Tibial nerve (tissue), 4 donors: ENCODE measurements around the gene CYB561D2.

ENCODE experiments used
- EP300 ChIP-seq, 2 donors: sonication (generic); formaldehyde crosslinking; IDR thresholded peaks; one replicate each; pipeline ENCODE4 v1.6.1; 2017; ENCODE audit warnings: antibody characterized with exemption in 2 of 2, mild to moderate bottlenecking in 1 of 2
- POLR2A ChIP-seq, 2 donors: fragments of 450-650 bp; IDR thresholded peaks; one replicate each; pipeline ENCODE4 v1.6.1; 2017; ENCODE audit warnings: antibody characterized with exemption in 2 of 2, mild to moderate bottlenecking in 2 of 2, moderate library complexity in 2 of 2
- TF ChIP-seq, protein P1 (sequence below), 5 experiments: fragments of 200-600 bp in 3 of 5; fragments of 450-650 bp in 2 of 5; sonication (generic) in 3 of 5; IDR thresholded peaks; one replicate each; pipeline ENCODE4 v1.5.1; 2016 to 2019; ENCODE audit warnings: antibody characterized with exemption in 5 of 5, mild to moderate bottlenecking in 3 of 5, moderate library complexity in 2 of 5

DNA sequence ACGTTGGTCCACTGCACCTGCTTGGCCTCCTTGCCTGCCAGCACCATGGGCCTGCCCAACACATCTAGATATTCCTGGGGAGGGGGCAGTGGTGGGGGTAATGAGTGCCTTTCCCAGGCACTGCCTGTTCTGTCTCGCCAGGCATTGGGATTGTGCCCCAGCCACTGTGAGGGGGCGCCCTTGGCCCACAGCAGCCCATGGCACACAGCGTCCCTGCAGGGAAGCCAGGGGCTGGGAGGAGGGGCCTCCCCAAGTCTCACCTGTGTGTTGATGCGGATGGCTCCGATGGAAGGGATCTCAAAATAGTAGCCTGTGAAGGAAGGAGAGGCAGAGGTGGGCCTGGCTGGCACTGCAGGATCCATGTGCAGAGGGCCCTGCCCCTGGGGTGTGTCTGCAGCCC lies 27.4 kb downstream of the CYB561D2 start:
- TF ChIP-seq, protein P1, sequence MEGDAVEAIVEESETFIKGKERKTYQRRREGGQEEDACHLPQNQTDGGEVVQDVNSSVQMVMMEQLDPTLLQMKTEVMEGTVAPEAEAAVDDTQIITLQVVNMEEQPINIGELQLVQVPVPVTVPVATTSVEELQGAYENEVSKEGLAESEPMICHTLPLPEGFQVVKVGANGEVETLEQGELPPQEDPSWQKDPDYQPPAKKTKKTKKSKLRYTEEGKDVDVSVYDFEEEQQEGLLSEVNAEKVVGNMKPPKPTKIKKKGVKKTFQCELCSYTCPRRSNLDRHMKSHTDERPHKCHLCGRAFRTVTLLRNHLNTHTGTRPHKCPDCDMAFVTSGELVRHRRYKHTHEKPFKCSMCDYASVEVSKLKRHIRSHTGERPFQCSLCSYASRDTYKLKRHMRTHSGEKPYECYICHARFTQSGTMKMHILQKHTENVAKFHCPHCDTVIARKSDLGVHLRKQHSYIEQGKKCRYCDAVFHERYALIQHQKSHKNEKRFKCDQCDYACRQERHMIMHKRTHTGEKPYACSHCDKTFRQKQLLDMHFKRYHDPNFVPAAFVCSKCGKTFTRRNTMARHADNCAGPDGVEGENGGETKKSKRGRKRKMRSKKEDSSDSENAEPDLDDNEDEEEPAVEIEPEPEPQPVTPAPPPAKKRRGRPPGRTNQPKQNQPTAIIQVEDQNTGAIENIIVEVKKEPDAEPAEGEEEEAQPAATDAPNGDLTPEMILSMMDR (IDR thresholded peaks at IDR 0.05) = no peak
- TF ChIP-seq POLR2A (IDR thresholded peaks at IDR 0.05) (no peak), EP300 (IDR thresholded peaks at IDR 0.05) (no peak)
